Measurements from ENCODE around the gene MNT.

The MNT gene

DNA sequence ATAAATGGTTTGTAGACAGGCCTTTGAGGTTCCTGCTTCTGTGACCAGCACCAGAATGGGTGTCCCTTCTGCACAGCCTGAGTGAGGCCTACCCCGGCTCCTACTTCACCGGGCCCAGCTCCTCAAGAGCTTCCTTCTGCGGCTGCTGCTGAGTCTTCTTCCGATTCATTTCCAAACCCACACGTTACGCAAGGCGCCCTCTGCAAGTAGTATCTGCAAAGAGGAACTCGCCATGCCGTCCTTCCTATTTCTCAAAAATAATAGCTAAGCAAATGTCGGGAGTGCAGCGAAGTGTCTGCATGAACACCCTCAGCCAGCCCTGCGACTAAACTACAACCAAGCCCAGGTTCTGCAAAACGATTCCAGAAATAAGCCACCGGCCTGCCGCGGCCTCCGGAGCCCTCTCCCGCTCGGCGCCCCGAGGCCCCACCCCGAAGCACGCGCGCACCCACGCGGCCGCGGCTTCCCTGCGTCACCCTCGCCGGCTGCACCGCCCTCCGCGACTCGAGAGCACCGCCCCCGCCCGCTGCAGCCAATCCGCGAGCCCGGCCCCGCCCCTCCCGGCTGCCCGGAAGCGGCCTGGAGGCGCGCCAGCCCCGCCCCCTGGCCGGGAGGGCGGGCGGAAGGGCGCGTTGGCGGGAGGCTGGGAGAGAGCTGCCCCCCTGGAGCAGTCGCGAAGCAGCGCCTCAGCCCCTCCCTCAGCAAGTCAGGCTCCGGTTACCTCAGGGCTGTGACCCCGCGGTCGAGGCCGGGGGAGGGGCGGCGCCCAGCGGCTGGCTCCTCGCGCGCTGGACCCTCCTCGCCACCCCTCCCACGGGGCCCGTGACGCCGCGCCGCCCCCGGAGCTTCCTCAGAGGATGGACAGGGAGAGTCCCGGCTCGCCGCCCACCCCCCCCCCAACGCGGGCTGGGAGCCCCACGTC, 8.3 kb downstream of the MNT start:
- H3K9me3 ChIP-seq (replicated peaks in 1 of 2; ENCODE audit: control insufficient read depth in 2 of 2, insufficient read depth in 1 of 2, low read depth in 1 of 2, low read length in 2 of 2): no peaks in the 10 kb centered on the region
- H2BK120ac ChIP-seq (ENCODE audit: low read depth, low read length): no peak overlapping the region
- no peak overlapping the region for H4K91ac ChIP-seq (ENCODE audit: low read depth, low read length, poor library complexity)
- peak overlapping the region; percentile 75 to 88 for H3K4me3 ChIP-seq (ENCODE audit: low read length in 2 of 2)
- H2BK5ac ChIP-seq (ENCODE audit: low read length): peak overlapping the region; percentile 100
- H3K9ac ChIP-seq (ENCODE audit: low read depth, low read length, poor library complexity): peak overlapping the region; percentile 75
- peak overlapping the region; percentile 2 for H2AK5ac ChIP-seq (ENCODE audit: low read depth, low read length)
- H3K27ac ChIP-seq (replicated peaks; ENCODE audit: low read length): peak overlapping the region; percentile 94
- no peaks in the 10 kb centered on the region for H3K27me3 ChIP-seq (ENCODE audit: control insufficient read depth in 3 of 3, insufficient read depth in 3 of 3, low read depth in 1 of 3, low read length in 3 of 3)
- H3K18ac ChIP-seq (ENCODE audit: low read length): peak overlapping the region; percentile 96
- no peak overlapping the region for H2BK12ac ChIP-seq (ENCODE audit: low read length)
- H2BK15ac ChIP-seq (ENCODE audit: low read length): peak overlapping the region; percentile 100
- WGBS, 2 donors (ENCODE audit: extremely low coverage in 2 of 2, insufficient read length in 2 of 2, insufficient replicate concordance in 1 of 2): no CpG with 5 or more reads among the region's 83 CpGs
- peaks cover 38 to 53% of the 10 kb centered on the region in 2 donors for H3K4me1 ChIP-seq (ENCODE audit: control insufficient read depth in 2 of 2, insufficient read depth in 1 of 2, low read depth in 1 of 2, low read length in 2 of 2)
- peaks cover 18% of the 10 kb centered on the region for H3K79me1 ChIP-seq (ENCODE audit: low read depth, low read length)
- H4K8ac ChIP-seq (ENCODE audit: low read depth, low read length): no peak overlapping the region
- no peak overlapping the region for H3K4ac ChIP-seq (ENCODE audit: low read length)
- H3K36me3 ChIP-seq (replicated peaks in 1 of 2; ENCODE audit: control insufficient read depth in 2 of 2, insufficient read depth in 2 of 2, low read length in 2 of 2): peaks cover 2 to 39% of the 10 kb centered on the region in 2 donors
- peak overlapping the region; percentile 99 for H3K4me2 ChIP-seq (ENCODE audit: insufficient read depth, low read length, poor library complexity, severe bottlenecking)
- peak overlapping the region; percentile 87 for H2AFZ ChIP-seq (ENCODE audit: low read length)
- H3K14ac ChIP-seq (ENCODE audit: low read length): no peak overlapping the region
- DNase-seq (ENCODE audit: low spot score): peak; percentile 95
- H3K23ac ChIP-seq (ENCODE audit: low read depth, low read length, poor library complexity): no peak overlapping the region

DNA sequence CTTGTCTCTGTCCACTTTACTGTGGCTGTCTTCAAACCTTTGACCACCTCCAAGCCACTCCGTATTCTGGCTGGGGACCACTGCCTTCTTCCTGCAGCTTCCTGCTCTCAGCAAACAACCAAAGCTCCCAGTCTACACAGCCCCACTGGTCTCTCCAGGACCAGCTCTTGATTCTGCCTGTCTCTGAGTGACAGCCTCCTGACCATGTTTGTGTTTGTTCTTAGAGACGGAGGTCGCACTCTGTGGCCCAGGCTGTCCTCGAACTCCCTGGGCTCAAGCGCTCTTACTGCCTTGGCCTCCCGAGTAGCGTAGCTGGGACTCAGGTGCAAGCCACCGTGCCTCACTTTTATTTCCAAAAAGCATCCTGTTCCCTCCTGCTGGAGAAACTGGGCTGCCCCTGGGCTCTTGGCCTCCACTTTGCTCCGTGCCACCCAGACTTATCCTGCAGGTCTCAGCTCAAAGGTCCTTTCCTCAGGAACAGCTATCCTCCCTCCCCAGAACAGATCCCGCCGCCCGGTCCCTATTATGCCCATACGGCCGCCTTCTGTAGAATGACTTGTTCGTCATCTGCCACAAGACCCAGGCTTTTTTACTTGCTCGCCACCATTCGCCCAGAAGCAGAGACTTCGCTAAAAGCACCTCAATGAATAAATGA, 9.1 kb downstream of the MNT start:
- WGBS, 2 donors (ENCODE audit: extremely low coverage in 2 of 2, insufficient read length in 2 of 2, insufficient replicate concordance in 1 of 2): no CpG with 5 or more reads among the region's 18 CpGs

DNA sequence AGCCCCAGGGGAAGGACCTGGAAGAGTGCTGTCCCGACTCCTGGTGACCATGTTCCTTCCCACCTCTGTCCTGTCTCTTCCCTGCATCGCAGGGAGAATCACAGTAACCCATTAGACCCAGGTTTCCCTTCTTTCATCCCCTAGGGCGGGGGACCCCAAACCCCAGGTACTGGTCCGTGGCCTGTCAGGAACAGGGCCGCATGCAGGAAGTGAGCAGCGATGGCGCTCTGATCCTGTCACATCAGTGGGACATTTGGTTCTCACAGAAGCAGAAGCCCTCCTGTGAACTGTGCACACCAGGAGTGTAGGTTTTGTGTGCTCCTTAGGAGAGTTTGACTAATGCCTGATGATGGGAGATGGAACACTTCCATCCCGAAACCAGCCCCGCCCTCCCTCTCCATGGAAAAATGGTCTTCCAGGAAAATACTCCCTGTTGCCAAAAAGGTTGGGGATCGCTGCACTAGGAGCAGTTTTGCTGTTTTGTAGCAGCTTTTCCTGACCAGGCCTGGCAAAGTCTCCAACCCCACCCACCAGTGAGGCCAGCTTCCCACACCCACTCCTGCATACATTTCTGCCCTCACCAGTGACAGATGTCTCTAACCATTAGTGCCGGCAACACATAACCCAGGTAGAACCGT, 10.5 kb downstream of the MNT start:
- no CpG with 5 or more reads among the region's 12 CpGs for WGBS, 2 donors (ENCODE audit: extremely low coverage in 2 of 2, insufficient read length in 2 of 2, insufficient replicate concordance in 1 of 2)
- peaks cover 27 to 42% of the 10 kb centered on the region in 2 donors for H3K4me1 ChIP-seq (ENCODE audit: control insufficient read depth in 2 of 2, insufficient read depth in 1 of 2, low read depth in 1 of 2, low read length in 2 of 2)

More for the DNA sequence above, 9.1 kb downstream of the MNT start:
- H3K79me1 ChIP-seq (ENCODE audit: low read depth, low read length): peaks cover 21% of the 10 kb centered on the region
- H3K27ac ChIP-seq (replicated peaks; ENCODE audit: low read length): no peak overlapping the region
- H3K4me2 ChIP-seq (ENCODE audit: insufficient read depth, low read length, poor library complexity, severe bottlenecking): peak overlapping the region; percentile 79
- H2AFZ ChIP-seq (ENCODE audit: low read length): no peak overlapping the region
- peak overlapping the region in 1 of 2 donors; percentile 75 for H3K4me3 ChIP-seq (ENCODE audit: low read length in 2 of 2)
- DNase-seq (ENCODE audit: low spot score): no peak
- H3K36me3 ChIP-seq (replicated peaks in 1 of 2; ENCODE audit: control insufficient read depth in 2 of 2, insufficient read depth in 2 of 2, low read length in 2 of 2): peaks cover 5 to 47% of the 10 kb centered on the region in 2 donors
- H3K18ac ChIP-seq (ENCODE audit: low read length): peak overlapping the region; percentile 15
- no peaks in the 10 kb centered on the region for H3K9me3 ChIP-seq (replicated peaks in 1 of 2; ENCODE audit: control insufficient read depth in 2 of 2, insufficient read depth in 1 of 2, low read depth in 1 of 2, low read length in 2 of 2)
- no peak overlapping the region for H3K4ac ChIP-seq (ENCODE audit: low read length)
- peaks cover 33 to 46% of the 10 kb centered on the region in 2 donors for H3K4me1 ChIP-seq (ENCODE audit: control insufficient read depth in 2 of 2, insufficient read depth in 1 of 2, low read depth in 1 of 2, low read length in 2 of 2)
- H2BK5ac ChIP-seq (ENCODE audit: low read length): no peak overlapping the region
- H4K91ac ChIP-seq (ENCODE audit: low read depth, low read length, poor library complexity): no peak overlapping the region
- H3K23ac ChIP-seq (ENCODE audit: low read depth, low read length, poor library complexity): no peak overlapping the region
- H2BK120ac ChIP-seq (ENCODE audit: low read depth, low read length): no peak overlapping the region
- no peak overlapping the region for H3K14ac ChIP-seq (ENCODE audit: low read length)
- peak overlapping the region; percentile 2 for H2AK5ac ChIP-seq (ENCODE audit: low read depth, low read length)
- no peak overlapping the region for H3K9ac ChIP-seq (ENCODE audit: low read depth, low read length, poor library complexity)
- H3K27me3 ChIP-seq (ENCODE audit: control insufficient read depth in 3 of 3, insufficient read depth in 3 of 3, low read depth in 1 of 3, low read length in 3 of 3): no peaks in the 10 kb centered on the region
- no peak overlapping the region for H4K8ac ChIP-seq (ENCODE audit: low read depth, low read length)
- H2BK15ac ChIP-seq (ENCODE audit: low read length): no peak overlapping the region
- no peak overlapping the region for H2BK12ac ChIP-seq (ENCODE audit: low read length)

More for the DNA sequence above, 10.5 kb downstream of the MNT start:
- no peak for DNase-seq (ENCODE audit: low spot score)
- no peaks in the 10 kb centered on the region for H3K9me3 ChIP-seq (replicated peaks in 1 of 2; ENCODE audit: control insufficient read depth in 2 of 2, insufficient read depth in 1 of 2, low read depth in 1 of 2, low read length in 2 of 2)
- no peak overlapping the region for H2AK5ac ChIP-seq (ENCODE audit: low read depth, low read length)
- H3K4me2 ChIP-seq (ENCODE audit: insufficient read depth, low read length, poor library complexity, severe bottlenecking): no peak overlapping the region
- H2BK15ac ChIP-seq (ENCODE audit: low read length): no peak overlapping the region
- no peak overlapping the region for H4K8ac ChIP-seq (ENCODE audit: low read depth, low read length)
- H3K18ac ChIP-seq (ENCODE audit: low read length): peak overlapping the region; percentile 28
- no peak overlapping the region for H4K91ac ChIP-seq (ENCODE audit: low read depth, low read length, poor library complexity)
- no peak overlapping the region for H2BK120ac ChIP-seq (ENCODE audit: low read depth, low read length)
- no peak overlapping the region for H3K27ac ChIP-seq (replicated peaks; ENCODE audit: low read length)
- H3K27me3 ChIP-seq (ENCODE audit: control insufficient read depth in 3 of 3, insufficient read depth in 3 of 3, low read depth in 1 of 3, low read length in 3 of 3): no peaks in the 10 kb centered on the region
- no peak overlapping the region for H3K4ac ChIP-seq (ENCODE audit: low read length)
- H3K23ac ChIP-seq (ENCODE audit: low read depth, low read length, poor library complexity): no peak overlapping the region
- no peak overlapping the region for H3K9ac ChIP-seq (ENCODE audit: low read depth, low read length, poor library complexity)
- peaks cover 15% of the 10 kb centered on the region for H3K79me1 ChIP-seq (ENCODE audit: low read depth, low read length)
- H3K4me3 ChIP-seq (ENCODE audit: low read length in 2 of 2): no peak overlapping the region
- peak overlapping the region; percentile 24 for H2BK12ac ChIP-seq (ENCODE audit: low read length)
- H2AFZ ChIP-seq (ENCODE audit: low read length): no peak overlapping the region
- H3K14ac ChIP-seq (ENCODE audit: low read length): no peak overlapping the region
- H2BK5ac ChIP-seq (ENCODE audit: low read length): no peak overlapping the region
- H3K36me3 ChIP-seq (replicated peaks in 1 of 2; ENCODE audit: control insufficient read depth in 2 of 2, insufficient read depth in 2 of 2, low read length in 2 of 2): peaks cover 5 to 55% of the 10 kb centered on the region in 2 donors

Measured in neuronal stem cell (in vitro differentiated cells).